Keratinocyte (primary cell): ENCODE data around the gene UTP14C. TPM values are rescaled to one million over a fixed set of nuclear protein-coding genes. Genes with fewer than 3 reads are reported as not detected.

ENCODE experiments used
- DNase-seq: peaks from one replicate; pipeline ENCODE4 v3.0.0-alpha.2; 2011; ENCODE audit warnings: low read depth, missing footprints, low spot score
- FAIRE-seq: peaks from 2 replicates; lab custom pipeline; 2011; peaks lifted over from hg19 to GRCh38; lab: Jason Lieb, UNC
- H2AFZ ChIP-seq: 2 replicates; pipeline ENCODE4 v1.6.0; 2012; ENCODE audit warnings: low read length, control low read depth, inconsistent platforms; ENCODE audit not compliant: control insufficient read depth
- H3K27ac ChIP-seq: 2 replicates; pipeline ENCODE4 v1.5.1; 2011; ENCODE audit warnings: low read length; ENCODE audit not compliant: control insufficient read depth, insufficient read depth
- H3K27me3 ChIP-seq: 3 replicates; pipeline ENCODE4 v1.6.0; 2011; ENCODE audit warnings: low read length; ENCODE audit not compliant: control insufficient read depth, insufficient read depth; ENCODE audit errors: extremely low read depth
- H3K36me3 ChIP-seq, 2 experiments: 2 replicates in 1 of 2; 3 replicates in 1 of 2; pipeline ENCODE4 v1.5.1; 2011; ENCODE audit warnings: low read length in 2 of 2, mild to moderate bottlenecking in 1 of 2; ENCODE audit not compliant: control insufficient read depth in 2 of 2, insufficient read depth in 2 of 2; ENCODE audit errors: extremely low read depth in 1 of 2
- H3K4me1 ChIP-seq: 3 replicates; pipeline ENCODE4 v1.5.1; 2011; ENCODE audit warnings: low read length; ENCODE audit not compliant: control insufficient read depth, insufficient read depth; ENCODE audit errors: extremely low read depth
- H3K4me2 ChIP-seq: 3 replicates; pipeline ENCODE4 v1.6.0; 2011; ENCODE audit warnings: low read depth, low read length; ENCODE audit not compliant: control insufficient read depth, insufficient read depth; ENCODE audit errors: extremely low read depth
- H3K4me3 ChIP-seq, 3 experiments: fragments of 200-600 bp in 1 of 3; sonication (generic) in 1 of 3; 2 replicates in 2 of 3; 3 replicates in 1 of 3; pipeline ENCODE4 v1.5.1; 2011 to 2016; ENCODE audit warnings: low read length in 3 of 3, mild to moderate bottlenecking in 3 of 3, control low read depth in 2 of 3, inconsistent platforms in 1 of 3, low read depth in 1 of 3, mixed read lengths in 1 of 3, mixed run types in 1 of 3, moderate library complexity in 1 of 3; ENCODE audit not compliant: control insufficient read depth in 2 of 3, insufficient read depth in 2 of 3; ENCODE audit errors: extremely low read depth in 1 of 3
- H3K79me2 ChIP-seq: 2 replicates; pipeline ENCODE4 v1.6.0; 2012; ENCODE audit warnings: low read length; ENCODE audit not compliant: control insufficient read depth, insufficient read depth
- H3K9ac ChIP-seq: 3 replicates; pipeline ENCODE4 v1.6.0; 2011; ENCODE audit warnings: low read length; ENCODE audit not compliant: control insufficient read depth, insufficient read depth; ENCODE audit errors: extremely low read depth
- H3K9me1 ChIP-seq: 3 replicates; pipeline ENCODE4 v1.6.0; 2011; ENCODE audit warnings: low read length; ENCODE audit not compliant: control insufficient read depth, insufficient read depth; ENCODE audit errors: extremely low read depth
- H3K9me3 ChIP-seq: 2 replicates; pipeline ENCODE4 v1.5.1; 2012; ENCODE audit warnings: low read depth, low read length; ENCODE audit not compliant: control insufficient read depth
- H4K20me1 ChIP-seq: 3 replicates; pipeline ENCODE4 v1.6.0; 2011; ENCODE audit warnings: low read length; ENCODE audit not compliant: control insufficient read depth, insufficient read depth; ENCODE audit errors: extremely low read depth
- CTCF ChIP-seq, 3 experiments: IDR thresholded peaks in 1 of 3; conservative IDR thresholded peaks in 1 of 3; optimal IDR thresholded peaks in 1 of 3; 2 replicates in 2 of 3; 3 replicates in 1 of 3; pipeline versions ENCODE3 to v1.5.1; 2011; ENCODE audit warnings: low read length in 3 of 3, mild to moderate bottlenecking in 3 of 3, moderate library complexity in 2 of 3, control low read depth in 1 of 3, inconsistent platforms in 1 of 3; ENCODE audit not compliant: insufficient read depth in 2 of 3; ENCODE audit errors: extremely low read depth in 1 of 3
- EZH2 ChIP-seq: IDR thresholded peaks from one replicate; pipeline ENCODE4 v1.6.1; 2012; ENCODE audit warnings: inconsistent platforms, mild to moderate bottlenecking, low read length, moderate library complexity
- dilution Hi-C: fragments of 300-500 bp; cut with MboI; formaldehyde crosslinking; loops from one replicate; pipeline ENCODE4 v1.7.0; 2020; ENCODE audit warnings: low sequenced_read_pairs; ENCODE audit not compliant: extremely low pct_ligation_motif_present
- polyA plus RNA-seq, 5 experiments: library from polyadenylated mRNA; depleted of rRNA in 3 of 5; stranded (reverse) in 3 of 5; stranded (forward) in 1 of 5; unstranded in 1 of 5; fragments of >200 nt; gene quantifications; 1 replicate in 1 of 5; 2 replicates in 3 of 5; 3 replicates in 1 of 5; pipeline versions ENCODE4 v1.2.1 to v1.2.3, GENCODE V29; 2011 to 2012; ENCODE audit warnings: missing spikeins in 2 of 5, low read depth in 1 of 5, low replicate concordance in 1 of 5

The UTP14C gene
- polyA plus RNA-seq, 1 donor (not counting 4 experiments of a cell fraction or from before 2014, with no cell fraction given) = 10.8 TPM

GRCh38 chr13:52002361-52002760 lies 22.1 kb upstream of the UTP14C start:
- no peak for FAIRE-seq
- dilution Hi-C loops = no loop called here

DNA sequence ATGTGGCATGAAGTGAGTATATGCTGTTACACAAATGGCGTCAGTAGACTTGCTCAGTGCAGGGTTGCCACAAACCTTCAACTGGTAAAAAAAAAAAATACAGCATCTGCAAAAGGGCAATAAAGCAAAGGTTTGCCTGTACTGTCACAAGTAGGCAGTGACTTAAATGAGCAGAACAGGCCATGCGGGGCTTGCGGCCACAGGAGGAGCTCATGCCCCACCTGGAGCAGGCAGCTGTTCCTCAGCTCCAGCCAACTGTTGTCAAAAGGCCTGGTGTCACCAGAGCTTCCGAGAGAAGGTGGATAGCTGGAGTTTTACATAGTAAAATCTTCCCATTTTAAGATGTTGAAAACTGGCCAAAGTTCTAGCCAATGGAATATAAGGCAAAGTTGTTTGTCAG lies 20.9 kb upstream of the UTP14C start:
- Histone ChIP-seq H3K79me2 (no peaks in the 10 kb centered on the region), H4K20me1 (no peaks in the 10 kb centered on the region), H3K36me3 (no peaks in the 10 kb centered on the region), H3K9ac (no peak overlapping the region), H3K4me2 (no peak overlapping the region), H3K9me1 (no peaks in the 10 kb centered on the region), H3K4me1 (peaks cover 14% of the 10 kb centered on the region), H3K27me3 (peaks cover 7% of the 10 kb centered on the region), H3K9me3 (no peaks in the 10 kb centered on the region), H2AFZ (no peak overlapping the region), H3K4me3 (no peak overlapping the region), H3K27ac (no peak overlapping the region)
- no peak for FAIRE-seq
- no peak for TF ChIP-seq CTCF (optimal IDR thresholded peaks at IDR 0.05 in 1 of 3, IDR thresholded peaks at IDR 0.05 in 1 of 3, conservative IDR thresholded peaks at IDR 0.05 in 1 of 3; ENCODE audit: extremely low read depth in 1 of 3, insufficient read depth in 2 of 3, low read length in 3 of 3)
- TF ChIP-seq EZH2 = no peak
- dilution Hi-C loops = no loop called here
- no peak for DNase-seq

More at GRCh38 chr13:52002361-52002760, 22.1 kb upstream of the UTP14C start:
- Histone ChIP-seq H3K27ac (no peak overlapping the region), H3K27me3 (peaks cover 12% of the 10 kb centered on the region), H3K4me3 (no peak overlapping the region), H3K36me3 (no peaks in the 10 kb centered on the region), H3K9me3 (no peaks in the 10 kb centered on the region), H4K20me1 (no peaks in the 10 kb centered on the region), H3K4me1 (peaks cover 14% of the 10 kb centered on the region), H3K9me1 (no peaks in the 10 kb centered on the region), H3K4me2 (no peak overlapping the region), H2AFZ (no peak overlapping the region), H3K79me2 (no peaks in the 10 kb centered on the region), H3K9ac (no peak overlapping the region)
- DNase-seq = no peak
- no peak for TF ChIP-seq EZH2
- TF ChIP-seq CTCF (optimal IDR thresholded peaks at IDR 0.05 in 1 of 3, IDR thresholded peaks at IDR 0.05 in 1 of 3, conservative IDR thresholded peaks at IDR 0.05 in 1 of 3; ENCODE audit: extremely low read depth in 1 of 3, insufficient read depth in 2 of 3, low read length in 3 of 3) = no peak
